Activated naive CD8-positive, alpha-beta T cell treated with anti-CD3 and anti-CD28 coated beads, Interleukin-2, amount 50 U/mL, for 24 hours (primary cell): ENCODE results near the gene KCNK5.

ENCODE experiments used
- ATAC-seq: fragments of 150-1000 bp; cut with Tn5 transposase; one replicate; pipeline ENCODE4 v1.10.0; 2021
- DNase-seq: peaks from one replicate; pipeline ENCODE4 v3.0.0; 2021
- H3K27ac Mint-ChIP-seq: one replicate; pipeline ENCODE4 v1.8.0; 2021; ENCODE audit warnings: mild to moderate bottlenecking, mixed read lengths
- H3K27me3 Mint-ChIP-seq: one replicate; pipeline ENCODE4 v1.8.0; 2021; ENCODE audit warnings: mixed read lengths
- H3K36me3 Mint-ChIP-seq: one replicate; pipeline ENCODE4 v1.8.0; 2021; ENCODE audit warnings: low read depth, mixed read lengths
- H3K4me1 Mint-ChIP-seq: one replicate; pipeline ENCODE4 v1.8.0; 2021; ENCODE audit warnings: mixed read lengths
- H3K4me3 Mint-ChIP-seq: one replicate; pipeline ENCODE4 v1.8.0; 2021; ENCODE audit warnings: mild to moderate bottlenecking, moderate library complexity, mixed read lengths
- H3K9me3 Mint-ChIP-seq: one replicate; pipeline ENCODE4 v1.8.0; 2021; ENCODE audit warnings: mixed read lengths

The KCNK5 gene

DNA sequence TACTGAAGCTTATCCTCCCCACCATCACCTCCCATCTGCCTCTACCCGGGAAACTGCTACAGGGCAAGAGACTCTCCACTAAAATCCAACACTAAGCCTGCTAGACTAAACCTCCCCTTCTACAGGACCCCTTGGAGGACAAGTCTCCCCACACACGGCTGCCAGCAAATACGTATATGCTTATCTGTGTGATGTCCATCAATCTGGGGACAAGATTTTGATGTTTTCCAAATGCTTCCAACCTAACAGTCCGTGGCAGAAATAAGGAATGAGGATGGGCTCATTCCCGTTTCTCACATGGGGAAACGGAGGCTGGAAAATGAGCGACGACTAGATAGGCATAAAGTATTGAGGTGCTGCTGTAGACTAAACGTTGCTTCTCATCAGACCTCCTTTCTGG is 1.8 kb downstream of the KCNK5 start:
- H3K4me3 Mint-ChIP-seq = peak overlapping the region; percentile 83
- H3K9me3 Mint-ChIP-seq = peaks cover 6% of the 10 kb centered on the region
- peaks cover 3% of the 10 kb centered on the region for H3K27me3 Mint-ChIP-seq
- peak overlapping the region; percentile 70 for H3K27ac Mint-ChIP-seq
- H3K4me1 Mint-ChIP-seq = peaks cover 55% of the 10 kb centered on the region
- H3K36me3 Mint-ChIP-seq = peaks cover 43% of the 10 kb centered on the region
- ATAC-seq (no peak), DNase-seq (no peak)

DNA sequence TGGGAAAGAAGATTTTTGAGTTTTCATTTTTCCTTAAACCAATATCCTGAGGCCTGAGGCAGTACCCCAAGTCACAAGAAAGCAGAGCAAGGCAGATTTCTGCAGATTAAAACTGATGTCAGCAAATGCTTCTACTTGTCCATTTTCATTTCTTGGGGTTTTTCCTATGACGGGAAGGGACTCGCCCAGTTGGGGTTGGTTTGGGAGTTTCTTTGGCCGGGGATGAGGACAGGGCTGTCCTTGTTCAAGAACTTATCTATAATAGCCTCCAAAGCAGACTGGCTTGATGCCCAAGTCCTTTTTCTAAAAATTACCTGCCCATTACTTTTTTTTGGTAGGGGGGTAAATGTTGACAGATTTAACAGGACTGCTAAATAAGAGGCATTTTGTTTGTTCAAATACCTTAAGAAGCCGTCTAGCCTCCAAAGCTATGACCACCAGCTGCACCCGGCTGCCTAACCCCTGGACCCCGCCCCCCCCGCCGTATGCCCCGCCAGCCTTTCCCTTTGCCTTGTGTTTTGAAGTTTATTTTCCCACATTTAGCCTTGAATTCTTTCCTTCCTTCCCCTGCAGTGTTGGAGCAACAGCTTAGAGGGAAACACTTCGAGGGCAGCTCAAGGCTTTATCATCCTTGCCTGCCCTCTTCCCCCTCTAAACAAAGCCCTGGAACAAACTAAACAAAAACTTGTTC is 2.5 kb downstream of the KCNK5 start:
- Mint-ChIP-seq H3K27me3 (peaks cover 3% of the 10 kb centered on the region), H3K9me3 (peaks cover 6% of the 10 kb centered on the region), H3K4me1 (peaks cover 62% of the 10 kb centered on the region), H3K4me3 (peak overlapping the region; percentile 83), H3K36me3 (peaks cover 49% of the 10 kb centered on the region), H3K27ac (peak overlapping the region; percentile 82)
- ATAC-seq = no peak
- DNase-seq = no peak

DNA sequence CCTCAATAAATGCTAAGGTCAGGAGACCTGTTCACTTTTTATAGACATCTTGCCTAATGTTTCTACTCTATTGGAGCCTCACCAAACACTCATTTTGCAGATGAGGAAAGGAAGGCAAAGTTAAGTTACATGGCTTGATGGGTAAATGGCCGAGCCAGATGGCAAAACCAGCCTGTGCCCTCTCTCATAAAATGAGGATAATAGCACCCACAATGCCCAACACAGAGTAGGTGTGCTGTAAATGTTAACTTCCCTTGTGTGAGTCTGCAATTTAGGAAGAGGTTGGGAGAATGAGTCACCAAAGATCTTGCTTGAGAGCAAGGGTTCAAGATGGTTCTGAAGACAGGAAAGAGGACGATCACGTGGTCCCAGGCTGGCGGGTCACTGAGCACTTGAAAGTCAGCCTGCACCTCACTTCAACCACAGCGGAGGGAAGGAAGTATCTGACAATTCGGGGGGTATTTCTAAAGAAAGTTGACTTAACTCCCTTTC is 3.3 kb downstream of the KCNK5 start:
- Mint-ChIP-seq H3K36me3 (peaks cover 56% of the 10 kb centered on the region), H3K9me3 (peaks cover 6% of the 10 kb centered on the region), H3K27ac (peak overlapping the region; percentile 82), H3K4me1 (peaks cover 69% of the 10 kb centered on the region), H3K4me3 (peak overlapping the region; percentile 83), H3K27me3 (peaks cover 3% of the 10 kb centered on the region)
- ATAC-seq = peak; percentile 56
- peak; percentile 69 for DNase-seq

DNA sequence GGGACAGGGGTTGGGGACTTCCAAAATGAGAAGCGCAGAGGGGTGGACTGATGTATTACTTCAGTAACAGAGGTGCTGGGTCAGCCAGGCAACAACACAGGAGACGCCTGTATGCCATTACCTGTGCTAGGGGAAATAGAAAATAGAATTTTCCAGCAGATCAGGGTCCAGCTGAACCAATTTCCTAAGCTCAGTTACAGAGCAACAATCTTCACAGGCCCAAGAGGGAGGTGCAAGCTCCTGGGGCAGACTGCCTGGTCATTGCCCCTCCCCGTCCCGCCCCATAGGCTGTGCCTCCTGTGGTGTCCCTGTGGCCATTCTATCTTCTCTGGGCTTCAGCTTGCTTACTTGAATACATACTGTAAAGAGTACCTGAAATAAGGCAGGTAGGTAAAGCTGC is 3.7 kb downstream of the KCNK5 start:
- ATAC-seq (no peak), DNase-seq (peak; percentile 19)
- Mint-ChIP-seq H3K9me3 (peaks cover 6% of the 10 kb centered on the region), H3K4me1 (peaks cover 73% of the 10 kb centered on the region), H3K36me3 (peaks cover 58% of the 10 kb centered on the region), H3K4me3 (peak overlapping the region; percentile 83), H3K27ac (peak overlapping the region; percentile 82), H3K27me3 (peaks cover 3% of the 10 kb centered on the region)

DNA sequence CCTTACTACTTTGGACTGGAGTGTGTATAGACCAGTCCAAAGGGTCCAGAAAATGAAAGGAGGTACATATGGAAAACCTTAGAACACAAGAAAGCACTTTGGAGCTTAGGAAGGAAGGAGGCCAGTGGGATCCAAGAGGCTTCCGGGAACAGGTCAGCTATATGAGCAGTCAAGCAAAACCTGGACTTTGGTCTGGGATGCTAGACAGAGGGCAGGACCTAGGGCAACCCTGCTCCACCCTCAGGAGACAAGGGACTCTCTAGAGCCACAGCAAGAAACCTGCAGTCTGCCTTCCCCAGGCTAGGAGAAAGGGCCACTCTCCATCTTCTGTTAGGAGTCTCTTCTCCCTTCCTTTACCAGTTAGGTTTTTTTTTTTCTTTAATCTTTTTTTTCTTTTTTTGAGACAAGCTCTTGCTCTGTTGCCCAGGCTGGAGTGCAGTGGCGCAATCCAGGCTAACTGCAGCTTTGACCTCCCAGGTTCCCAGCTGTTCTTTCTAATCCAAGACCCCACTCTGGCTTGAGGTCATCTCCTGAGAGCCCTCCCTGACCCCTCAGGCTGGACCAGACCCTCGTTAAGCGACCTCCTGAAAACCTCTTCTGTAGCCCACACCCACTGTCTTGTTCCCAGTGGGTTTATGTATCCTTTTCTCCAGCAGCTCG is 4.6 kb downstream of the KCNK5 start:
- Mint-ChIP-seq H3K4me1 (peaks cover 79% of the 10 kb centered on the region), H3K4me3 (peak overlapping the region; percentile 63), H3K27me3 (no peaks in the 10 kb centered on the region), H3K27ac (peak overlapping the region; percentile 69), H3K36me3 (peaks cover 58% of the 10 kb centered on the region), H3K9me3 (peaks cover 6% of the 10 kb centered on the region)
- DNase-seq = no peak
- ATAC-seq = no peak

DNA sequence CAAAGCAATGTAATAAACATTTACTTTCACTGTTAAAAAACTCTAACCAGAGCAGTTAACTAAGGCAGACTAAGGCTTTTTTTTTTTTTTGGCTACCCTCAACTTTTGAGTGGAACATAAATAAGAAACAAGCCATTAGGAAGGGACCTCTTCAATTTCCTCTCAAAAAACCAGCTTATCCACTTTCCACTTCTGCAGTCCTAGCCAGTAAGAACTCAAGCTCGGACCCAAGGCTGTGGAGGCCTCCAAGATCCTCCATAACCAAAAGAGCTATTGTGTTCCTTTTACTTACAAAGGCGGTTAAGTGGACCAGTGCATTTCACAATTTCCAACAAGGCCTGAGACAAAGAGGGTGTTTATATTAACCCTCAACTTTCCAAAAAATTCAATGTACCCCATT is 5.3 kb downstream of the KCNK5 start:
- ATAC-seq = no peak
- Mint-ChIP-seq H3K36me3 (peaks cover 58% of the 10 kb centered on the region), H3K27ac (peak overlapping the region; percentile 69), H3K9me3 (peaks cover 6% of the 10 kb centered on the region), H3K27me3 (no peaks in the 10 kb centered on the region), H3K4me3 (peak overlapping the region; percentile 63), H3K4me1 (peaks cover 82% of the 10 kb centered on the region)
- DNase-seq = no peak

DNA sequence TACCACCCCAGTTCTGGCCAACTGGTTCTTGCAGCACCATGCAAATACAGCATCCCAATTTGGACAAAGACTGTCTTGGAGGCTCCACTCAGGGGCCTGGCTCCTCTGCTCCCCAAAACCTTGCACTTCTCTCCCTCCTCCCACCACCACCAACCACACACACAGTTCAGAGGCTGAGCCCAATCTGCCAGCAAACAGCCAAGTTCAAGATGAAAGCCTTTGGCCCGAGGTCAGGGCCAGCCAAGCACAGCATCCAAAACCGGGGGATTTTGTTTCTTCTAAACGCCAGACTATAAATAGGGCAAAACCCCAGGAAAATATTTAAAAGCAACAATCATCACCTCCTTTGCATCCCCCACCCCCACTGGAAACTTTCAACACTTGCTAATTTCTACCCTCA is 5.7 kb downstream of the KCNK5 start:
- H3K36me3 Mint-ChIP-seq = peaks cover 56% of the 10 kb centered on the region
- H3K27ac Mint-ChIP-seq = peak overlapping the region; percentile 69
- H3K4me1 Mint-ChIP-seq = peaks cover 83% of the 10 kb centered on the region
- H3K9me3 Mint-ChIP-seq = peaks cover 6% of the 10 kb centered on the region
- DNase-seq (peak; percentile 8), ATAC-seq (no peak)
- H3K4me3 Mint-ChIP-seq = peak overlapping the region; percentile 63
- no peaks in the 10 kb centered on the region for H3K27me3 Mint-ChIP-seq

DNA sequence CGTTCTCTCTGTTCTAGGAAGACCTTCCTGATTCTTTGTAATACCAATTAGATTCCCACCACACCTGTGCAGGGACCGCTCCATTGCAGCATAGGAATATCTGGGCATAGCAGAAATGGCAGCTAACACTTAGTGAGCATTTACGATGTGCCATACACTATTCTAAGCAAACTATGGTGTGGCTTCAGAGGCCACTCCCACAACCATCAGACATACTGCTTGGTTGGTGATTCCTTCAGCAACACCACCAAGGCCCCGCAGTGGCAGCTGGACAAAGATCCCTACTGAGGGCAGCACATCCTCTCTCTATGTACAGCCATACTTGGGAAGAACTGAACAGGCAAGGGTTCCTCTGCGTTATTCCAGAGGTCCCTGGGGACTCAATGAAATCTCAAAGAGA is 6.2 kb downstream of the KCNK5 start:
- DNase-seq (no peak), ATAC-seq (no peak)
- Mint-ChIP-seq H3K27me3 (no peaks in the 10 kb centered on the region), H3K9me3 (peaks cover 6% of the 10 kb centered on the region), H3K4me1 (peaks cover 83% of the 10 kb centered on the region), H3K27ac (peak overlapping the region; percentile 82), H3K36me3 (peaks cover 55% of the 10 kb centered on the region), H3K4me3 (peak overlapping the region; percentile 63)

DNA sequence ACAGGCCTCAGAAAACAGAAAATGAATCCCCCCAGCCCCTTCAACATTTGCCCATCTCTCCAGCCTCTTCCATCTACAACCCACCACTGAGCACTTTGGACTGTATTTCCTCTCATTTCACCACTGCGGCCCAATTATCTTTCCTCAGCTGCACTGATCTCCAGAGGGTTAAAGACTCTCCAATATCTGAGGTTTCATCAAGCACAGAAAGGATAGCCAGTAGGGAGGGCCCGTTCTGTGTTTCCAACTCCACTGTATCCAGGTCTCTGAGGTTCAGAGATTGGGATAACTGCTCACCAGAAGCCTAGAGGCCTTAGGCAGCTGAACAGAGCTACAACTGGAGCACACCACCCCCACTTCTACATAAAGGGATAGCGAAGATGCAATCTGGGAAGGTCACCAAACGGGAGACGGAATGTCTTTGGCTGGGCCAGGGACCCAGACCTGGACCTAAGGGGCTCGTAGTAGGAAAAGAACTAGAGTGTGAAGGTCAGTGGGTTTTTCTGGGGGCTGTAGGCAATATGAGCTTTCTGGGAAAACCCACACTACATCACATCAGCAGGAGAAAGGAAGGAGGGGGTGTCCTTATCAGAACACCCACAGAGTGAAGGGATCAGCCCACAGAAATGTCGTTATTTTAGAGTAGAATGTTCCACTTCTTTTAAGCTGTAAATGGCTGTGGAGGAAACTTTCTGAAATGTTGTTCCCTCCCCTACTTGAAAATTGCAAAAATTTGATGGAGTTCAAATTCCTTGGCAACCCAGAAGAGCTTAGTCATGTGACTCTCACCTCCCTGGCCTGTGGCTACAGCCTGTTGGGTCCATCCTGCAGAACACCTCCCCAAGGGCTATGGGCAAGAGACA is 7.3 kb downstream of the KCNK5 start:
- Mint-ChIP-seq H3K36me3 (peaks cover 58% of the 10 kb centered on the region), H3K27ac (peak overlapping the region; percentile 82), H3K27me3 (no peaks in the 10 kb centered on the region), H3K4me3 (peak overlapping the region; percentile 63), H3K9me3 (peaks cover 6% of the 10 kb centered on the region), H3K4me1 (peaks cover 75% of the 10 kb centered on the region)
- DNase-seq (no peak), ATAC-seq (no peak)

DNA sequence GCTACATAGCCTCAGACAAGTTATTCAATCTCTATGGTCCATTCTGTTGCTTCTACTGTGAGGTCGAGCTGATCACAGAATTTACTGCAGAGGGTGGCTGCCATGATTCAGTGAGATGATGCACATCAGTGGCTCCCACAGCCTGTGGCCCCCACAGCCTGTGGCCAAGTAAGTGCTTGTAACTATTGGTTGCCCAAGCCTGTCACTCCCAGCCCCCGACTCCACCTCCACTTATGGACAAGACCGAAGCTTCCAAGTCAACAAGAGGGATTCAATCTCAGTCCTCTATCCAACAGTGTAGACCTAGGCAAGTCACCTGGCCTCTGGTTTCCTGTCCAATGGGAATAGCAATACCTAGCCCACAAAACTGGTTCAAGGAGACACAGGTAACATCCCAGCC is 8.2 kb downstream of the KCNK5 start:
- H3K9me3 Mint-ChIP-seq = peaks cover 6% of the 10 kb centered on the region
- ATAC-seq (no peak), DNase-seq (no peak)
- peaks cover 72% of the 10 kb centered on the region for H3K4me1 Mint-ChIP-seq
- peaks cover 56% of the 10 kb centered on the region for H3K36me3 Mint-ChIP-seq
- H3K27me3 Mint-ChIP-seq = no peaks in the 10 kb centered on the region
- H3K4me3 Mint-ChIP-seq = no peak overlapping the region
- H3K27ac Mint-ChIP-seq = no peak overlapping the region

DNA sequence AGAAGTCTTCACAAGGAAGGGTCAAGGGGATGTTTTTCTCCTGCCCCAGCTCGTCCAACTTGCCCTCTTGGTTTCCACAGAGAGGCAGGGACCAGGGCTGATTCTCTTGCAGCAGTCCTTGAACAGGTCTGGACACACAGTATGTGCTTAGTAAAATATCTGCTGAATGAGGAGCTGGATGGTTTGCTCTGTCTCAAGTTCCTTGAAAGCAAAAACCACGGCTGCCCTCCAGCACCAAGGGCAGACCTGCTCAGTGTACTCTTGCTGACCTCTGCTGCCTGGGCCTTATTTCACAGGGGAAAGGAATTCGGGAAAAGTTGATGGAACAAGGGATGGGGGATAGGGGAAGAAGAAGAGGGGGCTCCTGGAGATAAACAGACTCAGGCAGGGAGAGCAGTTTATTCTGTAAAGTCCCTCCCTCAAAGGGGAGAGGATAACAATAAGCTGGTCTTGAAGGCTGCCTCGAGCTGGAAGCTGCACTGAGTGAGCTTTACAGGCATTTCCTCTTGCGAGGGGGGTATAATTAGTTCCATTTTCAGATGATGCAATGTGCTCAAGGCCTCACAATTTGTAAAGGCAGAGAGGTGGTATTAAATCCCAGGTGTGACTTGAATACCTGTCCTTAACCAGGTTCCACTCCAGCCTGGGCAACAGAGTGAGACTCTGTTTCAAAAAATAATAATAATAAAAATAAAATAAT is 10.3 kb downstream of the KCNK5 start:
- ATAC-seq = no peak
- Mint-ChIP-seq H3K4me3 (no peak overlapping the region), H3K9me3 (peaks cover 6% of the 10 kb centered on the region), H3K36me3 (peaks cover 44% of the 10 kb centered on the region), H3K27ac (peak overlapping the region; percentile 8), H3K27me3 (no peaks in the 10 kb centered on the region), H3K4me1 (peaks cover 54% of the 10 kb centered on the region)
- DNase-seq = no peak

DNA sequence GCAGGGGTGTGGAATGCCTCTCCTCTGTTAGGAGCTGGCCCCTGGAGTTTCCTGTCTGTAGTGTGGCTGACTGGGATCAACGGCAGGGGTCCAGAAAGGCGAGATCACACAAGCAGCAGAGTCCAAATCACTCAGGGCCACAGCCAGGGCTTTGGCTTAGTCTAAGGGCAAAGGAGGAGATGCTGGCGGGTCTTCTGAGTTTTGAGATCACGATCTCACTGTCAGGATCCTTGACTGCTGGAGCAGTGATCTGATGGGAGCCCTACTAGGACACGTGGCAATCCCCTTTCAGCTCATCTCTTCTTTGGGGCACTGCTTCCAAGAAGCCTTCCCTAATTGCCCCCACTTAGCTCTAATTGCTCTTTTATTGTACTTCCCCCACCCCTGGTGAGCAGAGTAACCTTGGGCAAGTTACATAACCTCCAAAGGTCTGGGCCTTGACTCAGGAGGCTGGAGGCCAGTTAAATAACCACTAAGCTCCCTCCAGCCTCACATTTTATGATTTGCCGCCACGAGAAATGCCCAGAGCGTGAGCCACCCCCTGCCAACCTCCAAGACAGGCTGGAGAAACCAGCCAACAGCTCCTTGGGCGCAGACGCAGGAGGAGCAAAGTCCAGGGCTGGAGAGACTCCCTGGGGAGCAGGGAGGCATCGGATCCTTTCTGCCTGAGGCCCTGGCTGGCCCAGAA is 12.0 kb downstream of the KCNK5 start:
- no peak overlapping the region for H3K27ac Mint-ChIP-seq
- H3K9me3 Mint-ChIP-seq = no peaks in the 10 kb centered on the region
- DNase-seq = no peak
- H3K27me3 Mint-ChIP-seq = no peaks in the 10 kb centered on the region
- no peak for ATAC-seq
- peaks cover 36% of the 10 kb centered on the region for H3K36me3 Mint-ChIP-seq
- no peak overlapping the region for H3K4me3 Mint-ChIP-seq
- peaks cover 40% of the 10 kb centered on the region for H3K4me1 Mint-ChIP-seq

DNA sequence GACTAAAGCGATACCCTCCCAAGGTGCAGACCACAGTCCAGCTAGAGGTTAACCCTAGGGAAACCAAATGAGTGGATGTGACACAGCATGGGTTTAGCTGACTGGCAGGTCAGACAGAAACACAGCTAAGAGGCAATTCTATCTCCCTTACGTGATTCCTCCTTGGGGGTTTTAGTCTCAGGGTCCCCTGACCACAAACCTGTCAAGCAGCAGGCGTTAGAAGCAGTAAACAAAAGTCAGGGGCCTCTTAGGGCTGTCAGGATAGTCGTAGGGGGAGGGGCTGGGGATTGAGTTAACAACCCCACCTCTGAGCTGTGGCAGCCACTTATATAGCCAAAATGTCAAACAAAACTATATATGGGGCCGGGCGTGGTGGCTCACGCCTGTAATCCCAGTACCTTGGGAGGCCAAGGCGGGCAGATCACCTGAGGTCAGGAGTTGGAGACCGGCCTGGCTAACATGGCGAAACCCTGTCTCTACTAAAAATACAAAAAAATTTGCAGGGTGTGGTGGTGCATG is 13.6 kb downstream of the KCNK5 start:
- Mint-ChIP-seq H3K4me1 (peaks cover 29% of the 10 kb centered on the region), H3K4me3 (no peak overlapping the region), H3K27me3 (no peaks in the 10 kb centered on the region), H3K9me3 (no peaks in the 10 kb centered on the region), H3K36me3 (peaks cover 25% of the 10 kb centered on the region), H3K27ac (no peak overlapping the region)
- DNase-seq (no peak), ATAC-seq (no peak)
